ENCODE results near the gene HOXA4. TPM values are rescaled to one million over a fixed set of nuclear protein-coding genes. Genes with fewer than 3 reads are reported as not detected.

The HOXA4 gene
- under 1 TPM in 1 of 2 experiments, not detected in 1; 0.25 TPM for total RNA-seq

- DNase-seq (peak; percentile 69), ATAC-seq (peak; percentile 89)
- Mint-ChIP-seq H3K9me3 (no peaks in the 10 kb centered on the region), H3K27ac (no peak within 1 kb of the TSS), H3K27me3 (peaks cover 29% of the 10 kb centered on the region), H3K4me1 (ENCODE audit: low read depth) (peaks cover 14% of the 10 kb centered on the region), H3K4me3 (peak within 1 kb of the TSS; percentile 60), H3K36me3 (ENCODE audit: low read depth) (peaks cover 3% of the 10 kb centered on the region)
- ChIA-PET POLR2A (no interaction called here), CTCF (interaction anchor here (1.2 to 1.4 kb wide), 2 partner anchors 13 to 20 kb away, joined by 3 to 5 read pairs; partner anchors contain the start of gene HOXA5)
- intact Hi-C loops (cut with micrococcal nuclease): no loop called here
- TF ChIP-seq, protein P1, sequence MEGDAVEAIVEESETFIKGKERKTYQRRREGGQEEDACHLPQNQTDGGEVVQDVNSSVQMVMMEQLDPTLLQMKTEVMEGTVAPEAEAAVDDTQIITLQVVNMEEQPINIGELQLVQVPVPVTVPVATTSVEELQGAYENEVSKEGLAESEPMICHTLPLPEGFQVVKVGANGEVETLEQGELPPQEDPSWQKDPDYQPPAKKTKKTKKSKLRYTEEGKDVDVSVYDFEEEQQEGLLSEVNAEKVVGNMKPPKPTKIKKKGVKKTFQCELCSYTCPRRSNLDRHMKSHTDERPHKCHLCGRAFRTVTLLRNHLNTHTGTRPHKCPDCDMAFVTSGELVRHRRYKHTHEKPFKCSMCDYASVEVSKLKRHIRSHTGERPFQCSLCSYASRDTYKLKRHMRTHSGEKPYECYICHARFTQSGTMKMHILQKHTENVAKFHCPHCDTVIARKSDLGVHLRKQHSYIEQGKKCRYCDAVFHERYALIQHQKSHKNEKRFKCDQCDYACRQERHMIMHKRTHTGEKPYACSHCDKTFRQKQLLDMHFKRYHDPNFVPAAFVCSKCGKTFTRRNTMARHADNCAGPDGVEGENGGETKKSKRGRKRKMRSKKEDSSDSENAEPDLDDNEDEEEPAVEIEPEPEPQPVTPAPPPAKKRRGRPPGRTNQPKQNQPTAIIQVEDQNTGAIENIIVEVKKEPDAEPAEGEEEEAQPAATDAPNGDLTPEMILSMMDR (IDR thresholded peaks at IDR 0.05): no peak
These were observed at the start of gene HOXA4 for GRCh38 chr7:27130540-27131389. Gene HOXA4, minus strand, starts transcription at chr7:27130757. Its CDS starts 24 bp downstream, at chr7:27130733.

GRCh38 chr7:27179503-27180430, 49.2 kb upstream of the HOXA4 start:
- Mint-ChIP-seq H3K4me3 (no peak overlapping the region), H3K27ac (no peak overlapping the region), H3K9me3 (no peaks in the 10 kb centered on the region), H3K4me1 (ENCODE audit: low read depth) (peaks cover 5% of the 10 kb centered on the region), H3K27me3 (peaks cover 68% of the 10 kb centered on the region), H3K36me3 (ENCODE audit: low read depth) (no peaks in the 10 kb centered on the region)
- TF ChIP-seq, protein P1 (IDR thresholded peaks at IDR 0.05): peak; percentile 84
- ChIA-PET POLR2A (no interaction called here), CTCF (interaction anchor here (0.6 to 10.4 kb wide), 37 partner anchors 9 to 1287 kb away, joined by 3 to 61 read pairs (median 4); partner anchors contain the start of genes EVX1, HOXA3 and HOXA7)
- intact Hi-C loops (cut with micrococcal nuclease): no loop called here
- peak; percentile 78 for ATAC-seq
- DNase-seq: peak; percentile 73

GRCh38 chr7:27179030-27179429, 48.5 kb upstream of the HOXA4 start:
- Mint-ChIP-seq H3K27ac (no peak overlapping the region), H3K9me3 (no peaks in the 10 kb centered on the region), H3K4me1 (ENCODE audit: low read depth) (peaks cover 6% of the 10 kb centered on the region), H3K36me3 (ENCODE audit: low read depth) (no peaks in the 10 kb centered on the region), H3K27me3 (peaks cover 70% of the 10 kb centered on the region), H3K4me3 (no peak overlapping the region)
- ATAC-seq (no peak), DNase-seq (no peak)
- ChIA-PET POLR2A (no interaction called here), CTCF (interaction anchor here (0.6 to 10.4 kb wide), 29 partner anchors 9 to 1287 kb away, joined by 3 to 61 read pairs (median 5); partner anchors contain the start of genes EVX1 and HOXA6)
- TF ChIP-seq, protein P1 (IDR thresholded peaks at IDR 0.05): no peak
- intact Hi-C loops (cut with micrococcal nuclease): no loop called here

GRCh38 chr7:27178366-27178765, 47.8 kb upstream of the HOXA4 start:
- H3K36me3 Mint-ChIP-seq (ENCODE audit: low read depth): no peaks in the 10 kb centered on the region
- peaks cover 6% of the 10 kb centered on the region for H3K4me1 Mint-ChIP-seq (ENCODE audit: low read depth)
- H3K4me3 Mint-ChIP-seq: no peak overlapping the region
- DNase-seq (no peak), ATAC-seq (no peak)
- TF ChIP-seq, protein P1 (IDR thresholded peaks at IDR 0.05): no peak
- no peak overlapping the region for H3K27ac Mint-ChIP-seq
- CTCF ChIA-PET: interaction anchor here (0.9 to 10.4 kb wide), 15 partner anchors 9 to 497 kb away, joined by 3 to 61 read pairs (median 8); partner anchors contain the start of gene HOXA6
- H3K9me3 Mint-ChIP-seq: no peaks in the 10 kb centered on the region
- intact Hi-C loops (cut with micrococcal nuclease): no loop called here
- H3K27me3 Mint-ChIP-seq: peaks cover 70% of the 10 kb centered on the region
- POLR2A ChIA-PET: interaction anchor here (1.1 kb wide), 1 partner anchor 16 kb away, joined by 3 read pairs; no protein-coding TSS in a partner anchor
